Calu3 (cell line): ENCODE results near the gene TSPAN8. TPM values are rescaled to one million over a fixed set of nuclear protein-coding genes. Genes with fewer than 3 reads are reported as not detected.

Experiments
- BruUV-seq: library from RNA; stranded (reverse); fragments of 400-500 nt; replicated peaks from 2 replicates; lab custom pipeline; 2021; lab: Mats Ljungman, UMichigan
- CTCF ChIA-PET: fragments of 300-600 bp; sonication (Branson Sonifier 250); formaldehyde crosslinking; loops from one replicate; lab custom pipeline; 2022; ENCODE audit warnings: antibody characterized with exemption; lab: Charles Lee
- DNase-seq: peaks from one replicate; pipeline ENCODE4 v3.0.0; 2022
- H3K27ac Mint-ChIP-seq: one replicate; pipeline ENCODE4 v1.8.0; 2022; ENCODE audit warnings: mixed read lengths; ENCODE audit not compliant: unreplicated experiment
- H3K27me3 Mint-ChIP-seq: one replicate; pipeline ENCODE4 v1.8.0; 2022; ENCODE audit warnings: mixed read lengths; ENCODE audit not compliant: unreplicated experiment
- H3K36me3 Mint-ChIP-seq: one replicate; pipeline ENCODE4 v1.8.0; 2022; ENCODE audit warnings: mild to moderate bottlenecking, moderate library complexity, mixed read lengths; ENCODE audit not compliant: insufficient read depth, unreplicated experiment
- H3K4me1 Mint-ChIP-seq: one replicate; pipeline ENCODE4 v1.8.0; 2022; ENCODE audit warnings: mild to moderate bottlenecking, low read depth, mixed read lengths; ENCODE audit not compliant: unreplicated experiment
- H3K4me3 Mint-ChIP-seq: one replicate; pipeline ENCODE4 v1.8.0; 2022; ENCODE audit warnings: mild to moderate bottlenecking, low read depth, moderate library complexity, mixed read lengths; ENCODE audit not compliant: unreplicated experiment
- H3K9me3 Mint-ChIP-seq: one replicate; pipeline ENCODE4 v1.8.0; 2022; ENCODE audit warnings: low read depth, mixed read lengths; ENCODE audit not compliant: unreplicated experiment
- intact Hi-C: fragments of 100-400 bp; cut with micrococcal nuclease; formaldehyde crosslinking; loops from one replicate; pipeline ENCODE4 v1.10.0; 2022; ENCODE audit not compliant: unreplicated experiment
- total RNA-seq: library from RNA; stranded (reverse); gene quantifications from 2 replicates; pipeline ENCODE4 v1.2.3, GENCODE V29; 2022
- TF ChIP-seq, protein P1 (sequence below): fragments of 200-600 bp; IDR thresholded peaks from one replicate; pipeline ENCODE4 v1.8.0; 2022; ENCODE audit warnings: antibody characterized with exemption; ENCODE audit not compliant: unreplicated experiment

The TSPAN8 gene
- total RNA-seq, 1 experiment from 2014 or later = 289 TPM

DNA sequence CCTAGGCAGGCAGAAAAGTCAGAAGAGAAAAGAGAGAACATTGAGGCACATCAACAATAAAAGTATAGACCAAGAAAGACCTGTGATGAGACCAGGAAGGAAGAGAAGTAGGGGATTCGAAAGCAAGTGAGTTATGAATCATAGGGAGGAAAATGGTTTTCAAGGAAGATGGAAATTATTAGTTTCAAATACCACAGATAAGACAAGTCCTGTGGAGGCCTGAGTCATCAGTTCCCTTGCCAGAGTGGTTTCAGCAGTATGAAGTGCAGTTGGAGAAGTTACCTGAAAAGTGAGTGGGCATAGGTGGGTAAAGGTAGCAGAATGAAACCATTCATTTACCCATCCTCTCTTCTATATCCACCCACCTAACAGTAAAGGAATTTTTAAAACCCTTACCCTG is 25.2 kb upstream of the TSPAN8 start:
- Mint-ChIP-seq H3K27me3 (no peaks in the 10 kb centered on the region), H3K4me3 (no peak overlapping the region), H3K9me3 (no peaks in the 10 kb centered on the region), H3K27ac (peak overlapping the region; percentile 71), H3K4me1 (peaks cover 62% of the 10 kb centered on the region), H3K36me3 (peaks cover 5% of the 10 kb centered on the region)
- BruUV-seq = no TSS peak
- DNase-seq = peak; percentile 60
- TF ChIP-seq, protein P1, sequence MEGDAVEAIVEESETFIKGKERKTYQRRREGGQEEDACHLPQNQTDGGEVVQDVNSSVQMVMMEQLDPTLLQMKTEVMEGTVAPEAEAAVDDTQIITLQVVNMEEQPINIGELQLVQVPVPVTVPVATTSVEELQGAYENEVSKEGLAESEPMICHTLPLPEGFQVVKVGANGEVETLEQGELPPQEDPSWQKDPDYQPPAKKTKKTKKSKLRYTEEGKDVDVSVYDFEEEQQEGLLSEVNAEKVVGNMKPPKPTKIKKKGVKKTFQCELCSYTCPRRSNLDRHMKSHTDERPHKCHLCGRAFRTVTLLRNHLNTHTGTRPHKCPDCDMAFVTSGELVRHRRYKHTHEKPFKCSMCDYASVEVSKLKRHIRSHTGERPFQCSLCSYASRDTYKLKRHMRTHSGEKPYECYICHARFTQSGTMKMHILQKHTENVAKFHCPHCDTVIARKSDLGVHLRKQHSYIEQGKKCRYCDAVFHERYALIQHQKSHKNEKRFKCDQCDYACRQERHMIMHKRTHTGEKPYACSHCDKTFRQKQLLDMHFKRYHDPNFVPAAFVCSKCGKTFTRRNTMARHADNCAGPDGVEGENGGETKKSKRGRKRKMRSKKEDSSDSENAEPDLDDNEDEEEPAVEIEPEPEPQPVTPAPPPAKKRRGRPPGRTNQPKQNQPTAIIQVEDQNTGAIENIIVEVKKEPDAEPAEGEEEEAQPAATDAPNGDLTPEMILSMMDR = no peak
- intact Hi-C loops = no loop called here
- CTCF ChIA-PET = no interaction called here

DNA sequence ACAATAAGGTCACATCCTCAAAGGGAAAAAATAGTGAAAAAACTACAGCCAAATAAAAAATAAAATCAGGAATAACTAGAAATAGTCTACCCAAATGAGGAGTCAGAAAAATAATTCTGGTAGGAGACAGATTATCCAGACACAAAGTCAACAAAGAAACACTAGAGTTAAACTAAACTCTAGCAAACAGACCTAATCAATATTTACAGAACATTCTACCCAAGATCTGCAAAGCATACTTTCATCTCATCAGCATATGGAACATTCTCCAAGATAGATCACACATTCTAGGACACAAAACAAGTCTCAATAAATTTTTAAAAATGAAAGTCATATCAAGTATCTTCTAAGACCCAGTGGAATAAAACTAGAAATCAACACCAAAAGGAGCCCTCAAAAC is 20.4 kb upstream of the TSPAN8 start:
- Mint-ChIP-seq H3K4me1 (peaks cover 28% of the 10 kb centered on the region), H3K4me3 (no peak overlapping the region), H3K36me3 (peaks cover 4% of the 10 kb centered on the region), H3K27ac (peak overlapping the region; percentile 26), H3K27me3 (no peaks in the 10 kb centered on the region), H3K9me3 (no peaks in the 10 kb centered on the region)
- TF ChIP-seq, protein P1 = no peak
- intact Hi-C loops = no loop called here
- no TSS peak for BruUV-seq
- CTCF ChIA-PET = no interaction called here
- no peak for DNase-seq

DNA sequence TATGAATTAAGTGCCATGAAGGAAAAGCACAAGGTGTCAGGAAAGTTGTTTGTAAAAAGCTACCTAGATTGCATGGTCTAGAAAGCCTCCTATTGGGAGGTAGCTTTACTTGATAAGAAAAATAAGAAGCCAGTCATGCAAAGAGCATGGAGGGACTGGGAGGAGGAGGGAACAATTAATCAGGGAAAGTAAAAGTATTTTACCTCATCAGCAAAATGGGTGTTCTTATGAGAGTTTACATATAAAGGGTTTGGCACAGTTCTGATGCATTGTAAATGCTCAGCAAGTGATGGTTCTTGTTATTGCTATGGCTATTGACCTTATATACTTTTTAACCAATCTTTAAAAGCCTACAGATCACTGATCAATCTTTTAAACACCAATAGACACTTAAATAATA is 17.0 kb upstream of the TSPAN8 start:
- H3K9me3 Mint-ChIP-seq = no peaks in the 10 kb centered on the region
- H3K4me3 Mint-ChIP-seq = no peak overlapping the region
- no peaks in the 10 kb centered on the region for H3K36me3 Mint-ChIP-seq
- TF ChIP-seq, protein P1 = no peak
- peaks cover 17% of the 10 kb centered on the region for H3K4me1 Mint-ChIP-seq
- intact Hi-C loops = no loop called here
- DNase-seq = no peak
- H3K27ac Mint-ChIP-seq = no peak overlapping the region
- no TSS peak for BruUV-seq
- CTCF ChIA-PET = no interaction called here
- no peaks in the 10 kb centered on the region for H3K27me3 Mint-ChIP-seq

DNA sequence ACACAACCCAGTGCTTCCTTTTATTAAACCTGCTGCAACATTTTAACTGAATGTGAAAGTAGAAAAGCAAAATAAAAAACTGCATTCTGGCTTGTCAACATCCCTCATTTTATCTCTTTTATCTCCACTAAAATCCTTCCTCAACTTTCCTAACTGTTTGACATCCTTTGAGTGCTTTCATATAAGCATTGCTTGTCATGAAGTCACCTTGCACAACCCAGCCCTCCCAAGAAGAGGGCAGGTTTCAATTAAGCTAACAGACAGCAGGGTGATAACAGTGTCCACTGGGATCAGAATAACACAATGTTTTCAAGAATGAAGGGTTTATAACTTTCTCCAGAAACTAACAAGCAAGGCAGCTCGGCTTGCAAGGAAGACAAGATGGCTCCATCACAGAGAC is 16.3 kb upstream of the TSPAN8 start:
- BruUV-seq = no TSS peak
- Mint-ChIP-seq H3K4me3 (no peak overlapping the region), H3K9me3 (no peaks in the 10 kb centered on the region), H3K36me3 (no peaks in the 10 kb centered on the region), H3K27ac (no peak overlapping the region), H3K27me3 (no peaks in the 10 kb centered on the region), H3K4me1 (peaks cover 23% of the 10 kb centered on the region)
- CTCF ChIA-PET = no interaction called here
- DNase-seq = no peak
- TF ChIP-seq, protein P1 = no peak
- intact Hi-C loops = no loop called here
